GM18870 (cell line): ENCODE results near the gene TRIM56.
"Not testable (repeated sequence)": the region's sequence is repeated elsewhere in the genome, so short reads cannot be mapped to it uniquely, and the experiment has no call there.

Source experiments
- ATAC-seq: cut with Tn5 transposase; IDR thresholded peaks from one replicate; pipeline ENCODE4 v1.9.1; 2021; ENCODE audit warnings: moderate library complexity; ENCODE audit not compliant: unreplicated experiment

TRIM56 gene

DNA sequence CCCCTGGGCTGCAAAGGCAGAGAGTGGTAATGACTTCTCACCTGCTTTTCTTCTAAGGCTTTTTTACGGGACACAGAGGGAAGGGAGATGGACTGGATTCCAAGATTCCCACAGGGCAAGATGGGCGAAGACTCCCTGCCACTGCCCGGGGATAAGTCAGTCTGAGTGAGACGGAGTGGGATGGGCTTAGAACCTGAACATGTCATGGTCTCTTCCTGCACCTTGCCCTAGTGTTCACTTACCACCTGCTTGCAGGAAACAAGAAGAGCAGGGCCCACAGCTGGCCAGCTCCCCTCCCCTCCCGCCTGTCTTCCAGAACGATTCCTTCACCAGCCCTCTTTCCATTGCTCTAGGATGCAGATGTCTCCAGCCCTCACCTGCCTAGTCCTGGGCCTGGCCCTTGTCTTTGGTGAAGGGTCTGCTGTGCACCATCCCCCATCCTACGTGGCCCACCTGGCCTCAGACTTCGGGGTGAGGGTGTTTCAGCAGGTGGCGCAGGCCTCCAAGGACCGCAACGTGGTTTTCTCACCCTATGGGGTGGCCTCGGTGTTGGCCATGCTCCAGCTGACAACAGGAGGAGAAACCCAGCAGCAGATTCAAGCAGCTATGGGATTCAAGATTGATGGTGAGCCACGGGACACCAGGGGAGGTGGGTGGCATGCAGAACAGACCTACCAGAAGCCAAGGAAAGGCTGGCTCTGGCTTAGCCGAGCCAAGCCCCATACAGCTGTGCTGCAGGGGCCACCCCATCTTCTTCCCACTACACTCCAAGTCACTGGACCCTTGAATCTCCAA is 43.0 kb downstream of the TRIM56 start:
- ATAC-seq, result no peak

DNA sequence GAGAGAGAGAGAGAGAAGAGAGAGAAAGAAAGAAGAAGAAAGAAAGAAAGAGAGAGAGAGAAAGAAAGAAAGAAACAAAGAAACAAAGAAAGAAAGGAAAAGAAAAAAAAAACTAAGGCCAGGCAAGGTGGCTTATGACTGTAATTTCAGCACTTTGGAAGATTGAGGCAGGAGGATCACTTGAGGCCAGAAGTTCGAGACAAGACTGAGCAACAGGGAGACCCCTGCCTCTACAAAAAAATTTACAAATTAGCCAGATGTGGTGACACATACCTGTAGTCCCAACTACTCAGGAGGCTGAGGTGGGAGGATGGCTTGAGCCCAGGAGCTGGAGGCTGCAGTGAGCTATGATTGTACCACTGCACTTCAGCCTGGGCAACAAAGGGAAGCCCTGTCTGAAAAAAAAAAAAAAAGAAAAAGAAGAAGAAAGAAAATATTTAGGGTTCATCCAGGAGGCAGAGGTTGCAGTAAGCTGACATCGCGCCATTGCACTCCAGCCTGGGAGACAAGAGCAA is 44.4 kb downstream of the TRIM56 start:
- no peak for ATAC-seq

DNA sequence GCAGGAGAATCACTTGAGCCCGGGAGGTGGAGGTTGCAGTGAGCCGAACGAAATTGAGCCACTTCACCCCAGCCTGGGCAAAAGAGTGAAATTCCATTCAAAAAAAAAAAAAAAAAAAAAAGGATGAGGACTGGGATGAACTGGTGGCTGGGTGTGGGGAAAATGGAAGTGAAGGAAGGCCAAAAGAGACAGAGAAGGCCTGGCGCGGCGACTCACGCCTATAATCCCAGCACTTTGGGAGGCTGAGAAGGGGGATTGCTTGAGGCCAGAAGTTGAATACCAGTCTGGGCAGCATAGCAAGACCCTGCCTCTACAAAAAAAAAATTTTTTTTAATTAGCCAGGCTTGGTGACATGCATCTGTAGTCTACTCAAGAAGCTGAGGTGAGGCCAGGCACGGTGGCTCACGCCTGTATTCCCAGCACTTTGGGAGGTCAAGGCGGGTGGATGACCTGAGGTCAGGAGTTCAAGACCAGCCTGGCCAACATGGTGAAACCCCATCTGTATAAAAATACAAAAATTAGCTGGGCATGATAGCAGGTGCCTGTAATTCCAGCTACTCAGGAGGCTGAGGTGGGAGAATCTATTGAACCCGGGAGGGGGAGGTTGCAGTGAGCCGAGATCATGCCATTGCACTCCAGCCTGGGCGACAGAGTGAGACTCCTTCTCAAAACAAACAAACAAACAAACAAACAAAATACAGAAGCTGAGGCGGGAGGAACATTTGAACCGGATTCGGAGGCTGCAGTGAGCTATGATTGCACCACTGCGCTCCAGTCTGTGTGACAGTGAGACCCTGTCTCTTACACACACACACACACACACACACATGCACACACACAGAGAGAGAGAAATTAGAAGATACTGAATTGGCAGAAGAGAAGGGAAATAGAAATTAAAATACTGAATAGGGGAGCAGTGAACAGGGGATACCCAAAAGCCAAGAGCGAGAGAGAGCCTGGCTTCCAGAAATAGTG is 47.6 kb downstream of the TRIM56 start:
- ATAC-seq, result not testable (repeated sequence)

DNA sequence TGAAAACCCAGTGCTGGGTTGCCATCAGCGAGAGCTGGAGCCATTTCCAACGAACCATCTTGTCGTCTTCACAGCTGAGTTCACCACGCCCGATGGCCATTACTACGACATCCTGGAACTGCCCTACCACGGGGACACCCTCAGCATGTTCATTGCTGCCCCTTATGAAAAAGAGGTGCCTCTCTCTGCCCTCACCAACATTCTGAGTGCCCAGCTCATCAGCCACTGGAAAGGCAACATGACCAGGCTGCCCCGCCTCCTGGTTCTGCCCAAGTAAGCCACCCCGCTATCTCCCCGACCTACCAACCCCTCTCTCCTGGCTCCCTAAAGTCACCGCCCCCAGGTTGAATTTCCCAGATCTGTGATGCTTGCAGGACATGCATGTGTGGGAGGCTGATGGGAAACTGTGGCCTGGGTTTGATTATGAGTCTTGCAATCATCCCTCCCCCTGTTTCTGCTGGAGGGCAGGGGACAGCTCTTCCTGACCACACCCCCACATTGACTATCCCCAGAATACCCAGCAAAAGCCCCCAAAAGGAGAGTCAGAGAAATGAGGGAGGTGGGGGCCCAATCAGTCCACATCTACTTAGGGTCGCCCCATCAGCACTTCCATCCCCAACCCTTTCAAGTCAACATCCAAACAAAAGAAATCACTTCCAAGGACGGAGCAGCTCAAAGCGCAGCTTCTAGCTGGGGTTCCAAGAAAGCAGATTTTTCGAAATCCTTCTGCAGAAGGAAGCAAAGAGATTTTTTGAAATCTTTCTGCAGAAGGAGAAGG is 48.5 kb downstream of the TRIM56 start:
- ATAC-seq, result no peak

DNA sequence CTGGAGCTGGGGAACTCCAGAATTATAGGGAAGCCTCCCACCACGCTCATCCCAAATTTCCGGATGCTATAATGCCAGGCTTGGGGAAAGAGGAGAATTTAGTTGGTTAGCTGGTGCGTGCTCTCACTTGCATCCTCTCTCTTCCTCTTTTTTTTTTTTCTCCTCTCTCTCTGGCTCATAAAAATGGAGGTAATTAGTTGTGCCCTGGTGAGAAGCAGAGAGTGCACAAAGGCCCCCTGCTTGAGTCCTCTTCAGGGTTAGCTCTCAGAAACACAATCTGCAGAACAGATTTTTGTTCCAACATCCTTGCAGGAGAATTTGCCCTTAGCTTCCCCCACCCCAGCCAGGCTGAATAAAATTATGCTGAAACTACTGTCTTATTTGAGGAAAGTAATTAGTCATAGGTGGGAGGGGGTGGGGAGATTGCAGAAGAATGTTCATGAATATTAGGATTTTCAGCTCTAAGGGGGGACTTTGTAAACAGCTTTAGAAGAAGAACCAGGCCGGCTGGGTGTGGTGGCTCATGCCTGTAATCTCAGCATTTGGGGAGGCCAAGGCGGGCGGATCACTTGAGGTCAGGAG is 49.2 kb downstream of the TRIM56 start:
- ATAC-seq, result no peak

DNA sequence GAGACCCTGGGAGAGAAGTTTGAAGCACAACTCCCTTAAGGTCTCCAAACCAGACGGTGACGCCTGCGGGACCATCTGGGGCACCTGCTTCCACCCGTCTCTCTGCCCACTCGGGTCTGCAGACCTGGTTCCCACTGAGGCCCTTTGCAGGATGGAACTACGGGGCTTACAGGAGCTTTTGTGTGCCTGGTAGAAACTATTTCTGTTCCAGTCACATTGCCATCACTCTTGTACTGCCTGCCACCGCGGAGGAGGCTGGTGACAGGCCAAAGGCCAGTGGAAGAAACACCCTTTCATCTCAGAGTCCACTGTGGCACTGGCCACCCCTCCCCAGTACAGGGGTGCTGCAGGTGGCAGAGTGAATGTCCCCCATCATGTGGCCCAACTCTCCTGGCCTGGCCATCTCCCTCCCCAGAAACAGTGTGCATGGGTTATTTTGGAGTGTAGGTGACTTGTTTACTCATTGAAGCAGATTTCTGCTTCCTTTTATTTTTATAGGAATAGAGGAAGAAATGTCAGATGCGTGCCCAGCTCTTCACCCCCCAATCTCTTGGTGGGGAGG is 52.5 kb downstream of the TRIM56 start:
- no peak for ATAC-seq

DNA sequence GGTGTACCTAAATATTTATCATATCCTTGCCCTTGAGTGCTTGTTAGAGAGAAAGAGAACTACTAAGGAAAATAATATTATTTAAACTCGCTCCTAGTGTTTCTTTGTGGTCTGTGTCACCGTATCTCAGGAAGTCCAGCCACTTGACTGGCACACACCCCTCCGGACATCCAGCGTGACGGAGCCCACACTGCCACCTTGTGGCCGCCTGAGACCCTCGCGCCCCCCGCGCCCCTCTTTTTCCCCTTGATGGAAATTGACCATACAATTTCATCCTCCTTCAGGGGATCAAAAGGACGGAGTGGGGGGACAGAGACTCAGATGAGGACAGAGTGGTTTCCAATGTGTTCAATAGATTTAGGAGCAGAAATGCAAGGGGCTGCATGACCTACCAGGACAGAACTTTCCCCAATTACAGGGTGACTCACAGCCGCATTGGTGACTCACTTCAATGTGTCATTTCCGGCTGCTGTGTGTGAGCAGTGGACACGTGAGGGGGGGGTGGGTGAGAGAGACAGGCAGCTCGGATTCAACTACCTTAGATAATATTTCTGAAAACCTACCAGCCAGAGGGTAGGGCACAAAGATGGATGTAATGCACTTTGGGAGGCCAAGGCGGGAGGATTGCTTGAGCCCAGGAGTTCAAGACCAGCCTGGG is 53.1 kb downstream of the TRIM56 start:
- no peak for ATAC-seq

DNA sequence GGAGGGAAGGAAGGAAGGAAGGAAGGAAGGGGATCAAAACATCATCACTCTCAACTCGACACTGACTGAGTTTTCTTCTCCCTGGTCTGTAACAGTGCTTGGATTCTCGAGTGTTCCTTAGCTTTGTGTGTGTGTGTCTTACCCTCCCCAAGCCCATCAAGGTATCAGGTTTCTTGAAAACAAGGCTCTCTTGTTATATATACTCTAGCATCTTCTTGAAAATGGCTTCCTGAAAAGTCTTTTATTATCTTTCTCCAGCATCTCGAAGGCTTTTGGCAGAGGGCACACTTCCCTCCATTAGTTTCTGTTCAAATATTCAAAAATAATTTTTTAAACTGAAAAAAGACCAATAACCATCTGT is 55.0 kb downstream of the TRIM56 start:
- ATAC-seq, result no peak

DNA sequence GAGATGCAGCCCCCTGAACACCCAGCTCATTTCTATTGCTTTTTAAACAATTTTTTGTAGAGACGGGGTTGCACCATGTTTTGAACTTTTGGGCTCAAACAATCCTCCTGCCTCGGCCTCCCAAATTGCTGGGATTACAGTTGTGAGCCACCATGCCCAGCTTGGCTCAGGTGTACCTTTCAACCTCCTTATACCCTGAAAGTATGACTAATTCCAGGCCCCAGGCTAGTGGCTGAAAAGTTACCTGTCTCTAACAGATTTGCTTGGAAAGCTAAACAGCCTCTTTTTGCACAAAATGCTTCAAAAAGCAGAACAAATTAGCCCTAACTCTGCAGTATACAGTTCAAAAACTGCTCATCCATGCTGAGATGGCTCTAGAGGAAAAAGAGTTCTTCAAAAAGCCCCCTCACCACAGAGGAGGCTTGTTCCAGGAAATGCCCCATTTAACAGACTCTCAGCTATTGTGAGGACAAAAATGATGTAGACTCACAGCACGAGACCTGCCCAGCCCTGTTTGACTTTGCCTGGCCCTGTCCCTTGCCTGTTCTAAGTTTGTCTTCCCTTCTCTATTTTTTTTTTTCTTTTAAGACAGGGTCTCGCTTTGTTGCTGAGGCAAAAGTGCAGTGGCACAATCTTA is 55.6 kb downstream of the TRIM56 start:
- ATAC-seq, result no peak
